ENCODE results near the gene SF3B2. TPM values are rescaled to one million over a fixed set of nuclear protein-coding genes. Genes with fewer than 3 reads are reported as not detected.

SF3B2 gene
- total and polyA plus RNA-seq, 9 of the 15 experiments (the other 6 are each of a cell fraction or from before 2014, with no cell fraction given): 58.3 to 248 (median 157) TPM

- TF ChIP-seq, protein P1, sequence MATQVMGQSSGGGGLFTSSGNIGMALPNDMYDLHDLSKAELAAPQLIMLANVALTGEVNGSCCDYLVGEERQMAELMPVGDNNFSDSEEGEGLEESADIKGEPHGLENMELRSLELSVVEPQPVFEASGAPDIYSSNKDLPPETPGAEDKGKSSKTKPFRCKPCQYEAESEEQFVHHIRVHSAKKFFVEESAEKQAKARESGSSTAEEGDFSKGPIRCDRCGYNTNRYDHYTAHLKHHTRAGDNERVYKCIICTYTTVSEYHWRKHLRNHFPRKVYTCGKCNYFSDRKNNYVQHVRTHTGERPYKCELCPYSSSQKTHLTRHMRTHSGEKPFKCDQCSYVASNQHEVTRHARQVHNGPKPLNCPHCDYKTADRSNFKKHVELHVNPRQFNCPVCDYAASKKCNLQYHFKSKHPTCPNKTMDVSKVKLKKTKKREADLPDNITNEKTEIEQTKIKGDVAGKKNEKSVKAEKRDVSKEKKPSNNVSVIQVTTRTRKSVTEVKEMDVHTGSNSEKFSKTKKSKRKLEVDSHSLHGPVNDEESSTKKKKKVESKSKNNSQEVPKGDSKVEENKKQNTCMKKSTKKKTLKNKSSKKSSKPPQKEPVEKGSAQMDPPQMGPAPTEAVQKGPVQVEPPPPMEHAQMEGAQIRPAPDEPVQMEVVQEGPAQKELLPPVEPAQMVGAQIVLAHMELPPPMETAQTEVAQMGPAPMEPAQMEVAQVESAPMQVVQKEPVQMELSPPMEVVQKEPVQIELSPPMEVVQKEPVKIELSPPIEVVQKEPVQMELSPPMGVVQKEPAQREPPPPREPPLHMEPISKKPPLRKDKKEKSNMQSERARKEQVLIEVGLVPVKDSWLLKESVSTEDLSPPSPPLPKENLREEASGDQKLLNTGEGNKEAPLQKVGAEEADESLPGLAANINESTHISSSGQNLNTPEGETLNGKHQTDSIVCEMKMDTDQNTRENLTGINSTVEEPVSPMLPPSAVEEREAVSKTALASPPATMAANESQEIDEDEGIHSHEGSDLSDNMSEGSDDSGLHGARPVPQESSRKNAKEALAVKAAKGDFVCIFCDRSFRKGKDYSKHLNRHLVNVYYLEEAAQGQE (IDR thresholded peaks at IDR 0.05; ENCODE audit: borderline replicate concordance): peak; percentile 94
- TF ChIP-seq, protein P1 (CRISPR knock-in tag; IDR thresholded peaks at IDR 0.05; ENCODE audit: low read depth): peak; percentile 90
- TF ChIP-seq DPF2 (IDR thresholded peaks at IDR 0.05) (0 out of 2 replicates have a peak, but pooled peaks have one; percentile 22), VEZF1 (CRISPR knock-in tag; IDR thresholded peaks at IDR 0.05) (peak; percentile 44; the same call in 1 of the 2 replicates)
- TF ChIP-seq, protein P2, sequence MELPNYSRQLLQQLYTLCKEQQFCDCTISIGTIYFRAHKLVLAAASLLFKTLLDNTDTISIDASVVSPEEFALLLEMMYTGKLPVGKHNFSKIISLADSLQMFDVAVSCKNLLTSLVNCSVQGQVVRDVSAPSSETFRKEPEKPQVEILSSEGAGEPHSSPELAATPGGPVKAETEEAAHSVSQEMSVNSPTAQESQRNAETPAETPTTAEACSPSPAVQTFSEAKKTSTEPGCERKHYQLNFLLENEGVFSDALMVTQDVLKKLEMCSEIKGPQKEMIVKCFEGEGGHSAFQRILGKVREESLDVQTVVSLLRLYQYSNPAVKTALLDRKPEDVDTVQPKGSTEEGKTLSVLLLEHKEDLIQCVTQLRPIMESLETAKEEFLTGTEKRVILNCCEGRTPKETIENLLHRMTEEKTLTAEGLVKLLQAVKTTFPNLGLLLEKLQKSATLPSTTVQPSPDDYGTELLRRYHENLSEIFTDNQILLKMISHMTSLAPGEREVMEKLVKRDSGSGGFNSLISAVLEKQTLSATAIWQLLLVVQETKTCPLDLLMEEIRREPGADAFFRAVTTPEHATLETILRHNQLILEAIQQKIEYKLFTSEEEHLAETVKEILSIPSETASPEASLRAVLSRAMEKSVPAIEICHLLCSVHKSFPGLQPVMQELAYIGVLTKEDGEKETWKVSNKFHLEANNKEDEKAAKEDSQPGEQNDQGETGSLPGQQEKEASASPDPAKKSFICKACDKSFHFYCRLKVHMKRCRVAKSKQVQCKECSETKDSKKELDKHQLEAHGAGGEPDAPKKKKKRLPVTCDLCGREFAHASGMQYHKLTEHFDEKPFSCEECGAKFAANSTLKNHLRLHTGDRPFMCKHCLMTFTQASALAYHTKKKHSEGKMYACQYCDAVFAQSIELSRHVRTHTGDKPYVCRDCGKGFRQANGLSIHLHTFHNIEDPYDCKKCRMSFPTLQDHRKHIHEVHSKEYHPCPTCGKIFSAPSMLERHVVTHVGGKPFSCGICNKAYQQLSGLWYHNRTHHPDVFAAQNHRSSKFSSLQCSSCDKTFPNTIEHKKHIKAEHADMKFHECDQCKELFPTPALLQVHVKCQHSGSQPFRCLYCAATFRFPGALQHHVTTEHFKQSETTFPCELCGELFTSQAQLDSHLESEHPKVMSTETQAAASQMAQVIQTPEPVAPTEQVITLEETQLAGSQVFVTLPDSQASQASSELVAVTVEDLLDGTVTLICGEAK (IDR thresholded peaks at IDR 0.05): peak; percentile 12; the same call in 1 of the 2 replicates
- TF ChIP-seq, protein P2 (CRISPR knock-in tag; IDR thresholded peaks at IDR 0.05): no peak
- TF ChIP-seq, protein P3, sequence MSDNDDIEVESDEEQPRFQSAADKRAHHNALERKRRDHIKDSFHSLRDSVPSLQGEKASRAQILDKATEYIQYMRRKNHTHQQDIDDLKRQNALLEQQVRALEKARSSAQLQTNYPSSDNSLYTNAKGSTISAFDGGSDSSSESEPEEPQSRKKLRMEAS (CRISPR knock-in tag; IDR thresholded peaks at IDR 0.05): peak; percentile 65
Observed at GRCh38 chr11:66012946-66013761, 39.0 kb upstream of the SF3B2 start (continued).

Data from K562 (cell line).